A549 (cell line): ENCODE results near the gene TXNRD1.

ENCODE experiments used
- EP300 ChIP-seq, 2 experiments: fragments of >200 bp; sonication (Bioruptor Twin); formaldehyde crosslinking; IDR thresholded peaks; 2 replicates in 1 of 2; 3 replicates in 1 of 2; pipeline ENCODE4 v1.6.1; 2016 to 2017
- FOSB ChIP-seq: fragments of 250-450 bp; sonication (Bioruptor Pico); IDR thresholded peaks from 2 replicates; pipeline ENCODE4 v1.5.0; 2020; ENCODE audit warnings: mild to moderate bottlenecking, moderate library complexity
- FOSL2 ChIP-seq, 2 experiments: fragments of 450-650 bp in 1 of 2; fragments of >200 bp in 1 of 2; sonication (Bioruptor Twin) in 1 of 2; formaldehyde crosslinking; IDR thresholded peaks; 2 replicates each; pipeline versions ENCODE4 v1.5.0 to v1.6.1; 2016 to 2020; ENCODE audit warnings: mild to moderate bottlenecking in 1 of 2, moderate library complexity in 1 of 2
- HOXA7 ChIP-seq: fragments of 250-450 bp; sonication (Bioruptor Pico); IDR thresholded peaks from 2 replicates; pipeline ENCODE4 v1.5.0; 2020; ENCODE audit warnings: mild to moderate bottlenecking, moderate library complexity
- MAFK ChIP-seq: fragments of 450-650 bp; IDR thresholded peaks from 2 replicates; pipeline ENCODE4 v1.6.1; 2014; ENCODE audit not compliant: partially characterized antibody
- NR3C1 ChIP-seq: fragments of >200 bp; sonication (Bioruptor Twin); formaldehyde crosslinking; IDR thresholded peaks from 3 replicates; pipeline ENCODE4 v1.6.1; 2017
- POLR2A ChIP-seq: IDR thresholded peaks from 2 replicates; pipeline ENCODE4 v1.6.1; 2012; ENCODE audit warnings: mild to moderate bottlenecking, low read length
- TF ChIP-seq, protein P1 (sequence below): fragments of 250-450 bp; sonication (Bioruptor Pico); IDR thresholded peaks from 2 replicates; pipeline ENCODE4 v1.5.0; 2021; ENCODE audit warnings: mild to moderate bottlenecking, moderate library complexity, borderline replicate concordance
- TF ChIP-seq, protein P2 (sequence below): fragments of >200 bp; sonication (Bioruptor Twin); formaldehyde crosslinking; IDR thresholded peaks from 3 replicates; pipeline ENCODE4 v1.5.1; 2016

DNA sequence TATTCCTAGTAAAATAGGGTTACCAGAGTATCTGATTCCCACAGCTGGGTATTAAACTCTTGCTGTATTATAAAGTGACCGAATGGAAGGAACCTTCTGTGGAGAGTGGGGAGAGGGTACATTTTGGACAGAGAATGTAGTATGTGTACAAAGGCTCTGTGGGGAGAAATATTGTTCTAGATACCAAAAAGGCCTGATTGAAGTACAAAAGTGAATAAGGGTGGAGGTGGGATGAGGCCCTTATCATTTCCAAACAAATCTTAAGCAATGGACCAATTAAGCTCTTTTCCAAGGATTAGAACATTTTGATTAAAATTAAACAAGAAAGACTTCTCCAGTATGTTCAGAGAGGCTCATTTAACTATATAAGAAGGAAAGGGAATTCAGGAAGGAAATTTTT is 108.3 kb downstream of the TXNRD1 start:
- TF ChIP-seq, protein P1, sequence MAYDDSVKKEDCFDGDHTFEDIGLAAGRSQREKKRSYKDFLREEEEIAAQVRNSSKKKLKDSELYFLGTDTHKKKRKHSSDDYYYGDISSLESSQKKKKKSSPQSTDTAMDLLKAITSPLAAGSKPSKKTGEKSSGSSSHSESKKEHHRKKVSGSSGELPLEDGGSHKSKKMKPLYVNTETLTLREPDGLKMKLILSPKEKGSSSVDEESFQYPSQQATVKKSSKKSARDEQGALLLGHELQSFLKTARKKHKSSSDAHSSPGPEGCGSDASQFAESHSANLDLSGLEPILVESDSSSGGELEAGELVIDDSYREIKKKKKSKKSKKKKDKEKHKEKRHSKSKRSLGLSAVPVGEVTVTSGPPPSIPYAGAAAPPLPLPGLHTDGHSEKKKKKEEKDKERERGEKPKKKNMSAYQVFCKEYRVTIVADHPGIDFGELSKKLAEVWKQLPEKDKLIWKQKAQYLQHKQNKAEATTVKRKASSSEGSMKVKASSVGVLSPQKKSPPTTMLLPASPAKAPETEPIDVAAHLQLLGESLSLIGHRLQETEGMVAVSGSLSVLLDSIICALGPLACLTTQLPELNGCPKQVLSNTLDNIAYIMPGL, result peak; percentile 58; the same call in 1 of the 2 replicates
- TF ChIP-seq EP300 (IDR thresholded peaks at IDR 0.05) (no peak), NR3C1 (no peak), FOSB (peak; percentile 98), FOSL2 (IDR thresholded peaks at IDR 0.05) (no peak), FOSL2 (CRISPR knock-in tag; IDR thresholded peaks at IDR 0.05) (0 out of 2 replicates have a peak, but pooled peaks have one; percentile 3), POLR2A (no peak), HOXA7 (CRISPR knock-in tag) (peak; percentile 97), MAFK (no peak)
- TF ChIP-seq, protein P2, sequence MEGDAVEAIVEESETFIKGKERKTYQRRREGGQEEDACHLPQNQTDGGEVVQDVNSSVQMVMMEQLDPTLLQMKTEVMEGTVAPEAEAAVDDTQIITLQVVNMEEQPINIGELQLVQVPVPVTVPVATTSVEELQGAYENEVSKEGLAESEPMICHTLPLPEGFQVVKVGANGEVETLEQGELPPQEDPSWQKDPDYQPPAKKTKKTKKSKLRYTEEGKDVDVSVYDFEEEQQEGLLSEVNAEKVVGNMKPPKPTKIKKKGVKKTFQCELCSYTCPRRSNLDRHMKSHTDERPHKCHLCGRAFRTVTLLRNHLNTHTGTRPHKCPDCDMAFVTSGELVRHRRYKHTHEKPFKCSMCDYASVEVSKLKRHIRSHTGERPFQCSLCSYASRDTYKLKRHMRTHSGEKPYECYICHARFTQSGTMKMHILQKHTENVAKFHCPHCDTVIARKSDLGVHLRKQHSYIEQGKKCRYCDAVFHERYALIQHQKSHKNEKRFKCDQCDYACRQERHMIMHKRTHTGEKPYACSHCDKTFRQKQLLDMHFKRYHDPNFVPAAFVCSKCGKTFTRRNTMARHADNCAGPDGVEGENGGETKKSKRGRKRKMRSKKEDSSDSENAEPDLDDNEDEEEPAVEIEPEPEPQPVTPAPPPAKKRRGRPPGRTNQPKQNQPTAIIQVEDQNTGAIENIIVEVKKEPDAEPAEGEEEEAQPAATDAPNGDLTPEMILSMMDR, result no peak
